Peyer's patch (tissue), 4 donors: ENCODE measurements around the gene NOVA2. TPM values are rescaled to one million over a fixed set of nuclear protein-coding genes. Genes with fewer than 3 reads are reported as not detected.

Source experiments
- DNase-seq, 3 donors: peaks; one replicate each; pipeline ENCODE4 v3.0.0-alpha.2; 2017 to 2019
- H3K27ac ChIP-seq, 4 donors: fragments of 200-600 bp; sonication (generic); one replicate each; pipeline ENCODE4 v1.5.1; 2016 to 2019
- H3K27me3 ChIP-seq, 2 donors: fragments of 200-600 bp; sonication (generic); one replicate each; pipeline ENCODE4 v1.5.1; 2019
- H3K36me3 ChIP-seq, 3 donors: fragments of 200-600 bp; sonication (generic); one replicate each; pipeline ENCODE4 v1.5.1; 2016 to 2019
- H3K4me1 ChIP-seq, 4 donors: fragments of 200-600 bp; sonication (generic); one replicate each; pipeline ENCODE4 v1.5.1; 2016 to 2019
- H3K4me3 ChIP-seq, 4 donors: fragments of 200-600 bp; sonication (generic); 1 replicate in 3 of 4; 2 replicates in 1 of 4; pipeline ENCODE4 v1.5.1; 2016 to 2019; ENCODE audit warnings: mild to moderate bottlenecking in 1 of 4
- H3K9me3 ChIP-seq, 4 donors: fragments of 200-600 bp; sonication (generic); one replicate each; pipeline ENCODE4 v1.5.1; 2016 to 2019; ENCODE audit warnings: mild to moderate bottlenecking in 1 of 4
- CTCF ChIP-seq, 6 experiments: fragments of 450-650 bp in 4 of 6; fragments of 200-600 bp in 2 of 6; sonication (generic) in 1 of 6; IDR thresholded peaks; one replicate each; pipeline ENCODE4 v1.5.1; 2017 to 2019; ENCODE audit warnings: antibody characterized with exemption in 6 of 6, mild to moderate bottlenecking in 3 of 6, moderate library complexity in 1 of 6
- POLR2A ChIP-seq, 2 donors: fragments of 450-650 bp; IDR thresholded peaks; one replicate each; pipeline ENCODE4 v1.5.1; 2017; ENCODE audit warnings: antibody characterized with exemption in 2 of 2, mild to moderate bottlenecking in 2 of 2, moderate library complexity in 2 of 2
- total RNA-seq, 4 donors: library from RNA; depleted of rRNA; stranded (reverse); fragments of >200 nt; gene quantifications; one replicate each; pipeline ENCODE4 v1.1.0, GENCODE V29; 2016

Gene NOVA2
- total RNA-seq, 4 donors from 2014 or later: 0.53 to 4.1 (median 1.5) TPM

DNA sequence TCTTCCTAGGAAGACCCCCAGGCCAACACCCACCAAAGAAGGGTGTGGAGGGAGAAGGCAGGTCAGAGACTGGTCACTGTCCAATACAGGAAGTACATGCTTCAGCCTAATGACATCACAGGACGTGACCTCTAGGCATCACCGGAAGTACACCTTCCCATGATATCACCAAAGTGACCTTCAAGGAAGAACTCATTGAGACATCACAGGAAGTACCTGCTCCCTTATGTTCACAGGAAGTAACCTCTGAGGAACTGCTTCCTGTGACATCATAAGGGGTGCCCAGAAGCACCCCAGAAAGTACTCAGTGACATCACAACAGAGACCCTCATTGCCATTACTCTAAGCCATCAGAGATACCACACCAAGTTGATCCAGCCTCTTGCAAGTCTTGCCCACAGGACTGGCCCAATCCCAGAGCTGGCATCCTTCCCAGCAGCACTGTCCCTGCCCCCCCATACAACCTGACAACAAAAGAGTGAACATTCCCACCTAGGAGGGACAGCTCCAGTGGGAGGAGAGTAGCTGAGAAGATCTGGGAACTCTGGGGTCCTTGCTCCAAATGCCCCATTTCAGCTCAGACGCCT is 34.8 kb downstream of the NOVA2 start:
- no peaks in the 10 kb centered on the region for H3K27me3 ChIP-seq
- DNase-seq: no peak
- no peaks in the 10 kb centered on the region for H3K4me1 ChIP-seq

DNA sequence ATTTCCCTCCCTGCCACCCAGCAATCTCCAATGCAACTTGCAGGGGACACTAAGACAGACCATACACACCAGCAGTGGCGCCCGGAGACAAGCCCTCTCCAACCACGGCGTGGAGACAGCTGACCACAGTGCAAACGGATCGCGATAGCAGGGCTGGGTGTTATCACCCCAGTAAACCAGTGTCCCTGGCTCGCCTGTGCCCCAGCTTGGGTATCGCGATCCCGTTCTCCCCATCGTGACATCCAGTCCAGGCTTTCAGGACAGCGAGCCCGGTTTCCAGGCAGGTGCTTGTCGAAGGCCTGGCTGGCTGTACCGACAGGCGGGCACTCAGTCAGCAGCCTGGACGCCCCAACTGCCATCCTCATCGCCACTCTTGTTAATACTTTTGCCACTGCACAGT is 38.4 kb downstream of the NOVA2 start:
- Histone ChIP-seq H3K27me3 (no peaks in the 10 kb centered on the region), H3K9me3 (no peaks in the 10 kb centered on the region), H3K27ac (no peak overlapping the region), H3K4me3 (no peak overlapping the region), H3K36me3 (no peaks in the 10 kb centered on the region), H3K4me1 (no peaks in the 10 kb centered on the region)
- TF ChIP-seq CTCF (IDR thresholded peaks at IDR 0.05) (no peak), POLR2A (IDR thresholded peaks at IDR 0.05) (no peak)
- DNase-seq: no peak

More for the DNA sequence above, 34.8 kb downstream of the NOVA2 start:
- Histone ChIP-seq H3K27ac (no peak overlapping the region), H3K36me3 (no peaks in the 10 kb centered on the region), H3K9me3 (no peaks in the 10 kb centered on the region), H3K4me3 (no peak overlapping the region)
- TF ChIP-seq POLR2A (IDR thresholded peaks at IDR 0.05) (no peak), CTCF (IDR thresholded peaks at IDR 0.05) (no peak)

DNA sequence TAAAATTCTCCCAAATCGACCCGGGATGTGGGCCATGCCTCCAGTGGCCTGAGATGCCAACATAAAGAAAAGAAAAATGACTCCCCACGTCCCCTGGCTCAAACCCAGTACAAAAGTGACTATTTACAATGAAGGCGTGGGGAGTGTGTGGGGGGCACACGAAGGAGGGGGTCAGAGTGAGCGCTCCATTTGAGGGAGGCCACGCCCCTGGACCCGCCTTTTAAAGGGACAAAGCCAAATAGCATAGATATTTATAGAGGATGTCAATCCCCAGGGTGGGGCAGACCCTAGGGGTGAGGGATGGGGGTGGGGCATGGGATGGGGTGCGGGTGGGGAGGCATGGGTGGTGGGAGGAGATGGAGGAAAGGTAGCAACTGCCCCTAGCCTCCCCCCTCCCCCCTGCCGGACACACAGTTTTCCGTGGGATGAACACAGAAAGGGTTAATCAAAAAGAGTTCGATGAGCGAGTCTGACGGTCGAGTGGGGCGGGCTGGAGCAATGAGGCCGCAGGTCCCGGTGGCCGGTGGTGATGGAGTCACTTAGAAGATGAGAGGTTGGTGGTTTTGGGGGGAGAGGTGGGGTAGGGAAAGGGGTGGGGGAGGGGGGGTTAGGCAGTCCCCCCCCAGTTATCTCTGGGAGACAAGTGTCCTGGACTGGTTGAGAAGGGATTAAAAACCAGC is 39.0 kb downstream of the NOVA2 start:
- Histone ChIP-seq H3K4me1 (no peaks in the 10 kb centered on the region), H3K9me3 (no peaks in the 10 kb centered on the region)
- TF ChIP-seq POLR2A (IDR thresholded peaks at IDR 0.05): no peak
- TF ChIP-seq CTCF (IDR thresholded peaks at IDR 0.05): no peak

DNA sequence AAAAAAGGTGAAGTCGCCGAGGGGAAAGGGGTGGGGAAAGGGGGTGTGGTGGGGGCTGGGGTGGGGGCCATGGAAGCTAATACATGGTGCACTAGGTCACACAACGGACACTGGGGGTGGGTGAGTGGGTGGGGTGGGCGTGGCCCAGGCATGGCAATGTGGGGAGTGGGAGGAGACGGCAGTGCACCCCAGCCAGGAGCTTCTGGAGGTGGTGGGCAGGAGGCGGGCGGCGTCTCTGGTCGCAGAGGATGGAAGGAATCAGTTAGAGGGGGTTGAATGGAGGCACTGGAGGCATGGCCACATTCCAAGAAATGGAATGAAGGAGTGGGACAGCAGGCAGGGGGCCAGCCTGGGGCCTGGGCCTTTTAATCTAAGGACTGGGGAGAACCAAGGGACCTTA is 39.9 kb downstream of the NOVA2 start:
- Histone ChIP-seq H3K4me1 (no peaks in the 10 kb centered on the region), H3K36me3 (no peaks in the 10 kb centered on the region), H3K27me3 (no peaks in the 10 kb centered on the region), H3K9me3 (no peaks in the 10 kb centered on the region), H3K4me3 (no peak overlapping the region), H3K27ac (no peak overlapping the region)
- no peak for DNase-seq
- TF ChIP-seq POLR2A (IDR thresholded peaks at IDR 0.05): no peak
- no peak for TF ChIP-seq CTCF (IDR thresholded peaks at IDR 0.05)

More for the DNA sequence above, 39.0 kb downstream of the NOVA2 start:
- Histone ChIP-seq H3K36me3 (no peaks in the 10 kb centered on the region), H3K27ac (no peak overlapping the region), H3K4me3 (no peak overlapping the region), H3K27me3 (no peaks in the 10 kb centered on the region)
- no peak for DNase-seq

- Histone ChIP-seq H3K27ac (no peak overlapping the region), H3K4me3 (no peak overlapping the region), H3K9me3 (no peaks in the 10 kb centered on the region), H3K27me3 (no peaks in the 10 kb centered on the region), H3K36me3 (no peaks in the 10 kb centered on the region), H3K4me1 (peaks cover 0 to 6% (median 2%) of the 10 kb centered on the region in 4 donors)
- TF ChIP-seq POLR2A (IDR thresholded peaks at IDR 0.05) (no peak), CTCF (IDR thresholded peaks at IDR 0.05) (no peak)
- no peak for DNase-seq
Measured at GRCh38 chr19:45931055-45931454, 42.6 kb downstream of the NOVA2 start.
